Right forelimb (tissue), 1 donor: ENCODE data around the gene TMEM53.

Experiments used
- DNase-seq: peaks from one replicate; pipeline ENCODE4 v3.0.0-alpha.2; 2018

TMEM53 gene

DNA sequence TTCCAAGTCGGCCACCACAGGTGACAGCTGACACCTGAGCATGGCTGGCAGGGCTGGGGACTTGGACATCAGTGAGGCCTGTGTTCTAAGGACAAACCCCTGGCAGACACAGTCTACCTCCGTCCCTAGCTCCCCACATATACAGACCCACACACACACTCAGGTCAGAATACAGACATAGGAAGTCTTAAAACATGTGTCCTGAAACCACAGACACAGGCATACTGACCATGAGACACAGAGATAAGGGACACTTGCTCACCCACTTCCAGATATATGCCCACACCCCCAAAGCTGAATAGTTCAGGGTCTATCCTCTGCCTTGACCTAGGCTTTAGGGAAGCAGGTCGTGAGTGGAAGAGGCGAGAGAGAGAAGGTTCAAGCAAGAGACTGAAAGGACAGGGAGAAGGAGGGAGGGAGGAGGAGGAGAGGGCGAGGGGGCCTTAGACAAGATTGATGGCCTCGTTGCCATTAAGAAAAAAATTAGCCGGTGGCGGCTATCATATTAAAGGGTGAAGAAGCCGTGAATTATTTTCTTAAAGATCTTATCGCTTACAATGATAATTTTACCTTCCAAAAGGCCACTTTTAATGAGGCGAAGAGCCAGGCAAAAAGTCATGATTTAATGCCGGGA lies 49.9 kb downstream of the TMEM53 start:
- no peak for DNase-seq

DNA sequence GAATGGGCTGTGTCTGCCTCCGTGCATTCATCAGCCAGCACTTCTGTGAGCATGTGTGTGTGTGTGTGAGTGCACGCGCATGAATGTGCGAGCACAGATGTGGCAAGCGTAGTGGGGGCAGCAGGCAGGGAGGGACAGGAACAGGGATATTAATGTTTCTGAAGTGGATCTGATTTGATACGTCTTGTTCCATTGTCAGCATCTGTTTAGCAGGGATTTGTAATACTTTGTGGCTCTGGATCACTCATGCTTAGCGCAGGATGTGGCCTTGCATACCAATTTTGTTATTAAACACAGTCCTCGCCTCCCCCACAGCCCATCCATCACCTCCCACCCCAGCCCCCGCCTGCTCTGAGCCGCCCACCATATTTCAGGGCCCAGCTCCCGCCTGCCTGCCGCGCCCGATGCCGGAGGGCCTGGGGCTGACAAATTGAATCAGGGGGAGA lies 52.4 kb downstream of the TMEM53 start:
- no peak for DNase-seq

DNA sequence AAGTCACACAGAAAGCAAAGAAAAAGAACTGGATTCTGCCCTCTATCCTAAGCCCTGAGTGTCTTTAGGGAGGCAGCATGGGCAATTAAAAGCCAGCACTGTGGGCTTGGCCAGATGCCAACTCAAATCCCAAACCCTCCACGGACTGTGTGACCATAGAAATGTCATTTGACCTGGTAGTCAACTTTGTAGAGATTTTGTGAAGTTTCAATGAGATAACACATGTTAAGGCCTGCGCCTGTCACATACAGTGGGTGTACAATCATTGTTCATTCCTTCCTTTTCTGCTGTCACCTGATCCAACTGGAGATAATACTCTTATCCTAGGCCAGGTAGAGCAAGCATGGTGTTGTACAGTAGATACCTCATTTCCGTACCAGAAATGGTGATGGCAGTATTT lies 54.2 kb downstream of the TMEM53 start:
- DNase-seq = no peak

DNA sequence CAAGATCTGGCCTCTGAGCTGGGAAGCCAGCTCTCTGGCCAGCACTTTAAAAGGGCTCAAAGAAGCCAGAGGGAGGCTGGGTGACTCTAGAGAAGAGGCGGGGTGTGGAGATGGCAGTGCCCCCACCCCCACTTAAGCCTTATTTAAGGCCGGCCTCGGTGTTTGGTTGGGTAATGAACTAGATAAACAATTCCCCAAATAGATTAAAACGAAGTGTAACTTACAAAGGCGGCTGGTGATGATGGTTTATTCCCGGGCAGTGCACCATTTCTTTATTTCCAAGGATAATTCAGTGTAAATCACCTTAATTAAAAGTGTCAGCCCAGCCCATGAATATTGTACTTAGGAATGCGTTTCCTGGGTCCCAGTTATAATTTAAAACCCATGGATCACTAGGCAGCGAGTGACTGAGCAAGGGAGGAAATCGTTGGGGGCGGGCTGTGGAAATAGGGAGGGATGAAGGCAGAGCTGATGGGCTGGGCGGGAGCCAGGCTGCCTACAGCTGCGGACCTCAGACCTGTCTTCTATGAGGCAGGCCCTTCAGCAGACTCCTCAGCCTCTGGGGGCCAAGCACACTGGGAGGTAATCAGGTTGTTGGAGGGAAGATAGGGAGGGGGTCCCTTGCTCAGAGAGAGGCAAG lies 54.9 kb downstream of the TMEM53 start:
- DNase-seq = no peak

DNA sequence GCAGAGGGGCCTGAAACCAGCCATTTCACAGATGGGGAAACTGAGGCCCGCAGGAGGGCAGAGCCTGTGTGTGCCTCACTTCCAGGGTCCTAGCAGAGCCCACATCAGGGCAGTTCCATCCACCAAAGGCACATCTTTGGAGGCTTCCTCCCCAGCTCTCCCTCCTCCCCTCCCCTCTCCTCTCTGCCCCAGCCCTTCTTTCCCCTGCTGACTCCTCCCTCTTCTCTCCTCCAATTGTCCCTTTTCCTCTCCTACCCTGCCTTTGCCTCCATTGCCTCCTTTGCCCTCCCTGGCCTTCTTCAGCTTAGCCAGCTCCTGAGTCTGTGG lies 56.6 kb downstream of the TMEM53 start:
- DNase-seq = no peak

DNA sequence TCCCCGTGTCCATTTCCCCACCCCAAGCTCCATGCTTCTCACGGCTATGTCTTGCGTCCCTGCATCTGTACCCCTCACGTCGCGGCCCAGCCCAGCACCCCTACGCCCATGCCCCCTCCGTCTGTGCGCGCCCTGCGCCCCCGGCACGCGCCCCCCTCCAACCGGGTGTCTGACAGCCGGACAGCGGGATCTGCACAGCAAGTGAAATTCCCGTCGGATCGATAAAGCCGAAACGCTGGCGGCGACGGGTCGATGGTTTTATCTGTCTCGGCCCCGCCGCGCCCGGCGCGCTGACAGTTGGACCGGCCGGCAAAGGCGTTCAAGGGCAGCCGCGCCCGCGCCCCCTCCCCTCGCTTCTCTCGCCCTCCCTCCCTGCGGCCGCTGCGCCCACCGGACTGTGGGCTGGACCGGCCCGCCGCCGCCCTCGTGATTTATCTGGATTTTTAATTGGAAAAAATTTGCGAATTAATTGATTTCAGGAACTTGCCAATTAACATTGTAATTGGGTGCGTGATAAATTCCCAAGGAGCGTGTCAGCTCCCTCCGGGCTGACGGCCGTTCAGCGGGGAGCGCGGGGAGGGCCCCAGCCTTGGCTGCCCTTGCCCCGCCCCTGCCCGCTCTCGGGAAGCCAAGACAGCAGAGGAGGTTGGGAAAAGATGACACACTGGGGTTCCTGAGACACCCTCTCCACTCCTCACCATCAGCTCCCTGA lies 57.1 kb downstream of the TMEM53 start:
- DNase-seq = no peak

DNA sequence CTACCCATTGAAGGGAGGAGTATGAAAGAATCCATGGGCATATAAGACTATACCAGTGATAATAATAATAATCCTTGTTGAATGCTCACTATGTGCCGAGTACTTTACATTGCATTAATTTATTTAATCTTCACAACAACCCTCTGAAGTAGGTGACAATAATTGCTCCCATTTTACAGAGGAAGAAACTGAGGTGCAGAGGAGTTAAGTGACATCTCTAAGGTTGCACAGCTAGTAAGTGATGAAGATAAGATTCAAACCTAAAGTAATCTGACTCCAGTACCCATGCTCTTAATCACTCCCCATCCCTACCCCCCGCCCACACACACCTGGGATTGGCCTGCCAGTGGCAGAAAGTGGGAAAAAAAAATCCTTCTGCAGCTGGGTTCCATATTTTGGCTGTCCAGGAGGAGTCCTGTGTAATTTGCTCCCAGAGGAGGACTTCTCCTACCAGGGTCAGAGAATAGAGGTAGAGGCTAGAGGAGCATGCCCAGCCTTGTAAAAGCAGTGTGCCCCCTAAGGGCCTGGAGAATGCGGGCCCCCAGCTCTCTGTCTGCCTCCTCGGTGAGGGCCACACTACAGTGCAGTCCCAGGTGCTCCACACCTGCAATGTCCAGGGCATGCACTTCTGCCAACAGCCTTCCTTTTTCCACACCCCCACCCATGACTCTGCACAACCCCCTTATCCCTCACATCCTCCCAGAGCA lies 57.8 kb downstream of the TMEM53 start:
- no peak for DNase-seq

DNA sequence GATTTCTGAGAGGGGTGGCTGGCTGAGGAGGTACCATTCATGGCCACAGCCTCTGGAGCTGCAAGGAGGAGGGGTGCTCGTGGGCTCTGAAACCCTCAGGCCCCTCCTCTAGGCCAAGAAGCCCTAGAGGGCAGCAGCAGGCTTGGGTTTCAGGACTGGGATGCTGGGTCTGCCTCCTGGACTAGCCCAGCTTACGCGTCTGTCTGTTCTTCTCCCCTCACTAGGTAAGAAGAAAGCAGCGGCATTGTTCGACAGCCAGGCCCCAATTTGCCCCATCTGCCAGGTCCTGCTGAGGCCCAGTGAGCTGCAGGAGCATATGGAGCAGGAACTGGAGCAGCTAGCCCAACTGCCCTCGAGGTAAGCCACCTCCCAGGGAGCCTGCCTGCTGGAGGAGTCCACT lies 60.3 kb downstream of the TMEM53 start:
- no peak for DNase-seq

DNA sequence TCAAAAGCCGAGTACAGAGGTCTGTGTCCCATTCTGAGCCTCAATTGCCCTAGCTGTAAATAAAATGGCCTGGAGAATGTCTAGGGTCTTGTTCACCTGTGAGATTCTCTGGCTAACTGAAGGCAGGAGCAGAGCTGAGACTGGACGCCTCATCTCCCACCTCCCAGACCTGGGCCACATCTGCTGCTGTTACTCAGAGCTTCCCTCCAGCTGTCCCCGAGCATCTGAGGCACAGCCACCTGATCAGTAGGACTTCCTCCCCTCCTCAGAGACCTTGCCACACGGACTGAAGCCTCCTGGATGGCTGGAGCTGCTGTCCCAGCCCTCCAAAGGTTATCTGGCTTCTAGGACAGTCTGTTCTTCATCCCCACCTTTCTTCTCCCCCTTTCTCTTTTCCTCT lies 62.4 kb downstream of the TMEM53 start:
- DNase-seq = no peak

DNA sequence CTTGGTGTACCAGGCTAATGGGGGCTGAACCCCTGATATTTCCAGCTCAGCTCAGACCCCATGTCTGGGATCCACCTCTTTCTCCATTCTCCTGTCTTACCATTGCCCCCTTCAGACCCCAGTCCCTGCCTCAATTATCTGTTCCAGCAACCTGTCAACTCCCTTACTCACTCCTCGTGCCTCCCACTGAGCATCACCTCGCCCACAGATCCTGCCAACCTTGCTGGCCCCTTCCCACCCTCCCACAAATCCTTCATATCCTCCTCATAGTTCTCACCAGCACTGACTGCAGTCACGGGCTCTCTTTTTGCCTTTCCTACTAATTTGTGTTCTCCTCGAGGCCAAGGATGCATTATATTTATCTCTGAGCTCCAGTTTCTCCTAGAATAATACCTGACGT lies 62.9 kb downstream of the TMEM53 start:
- DNase-seq = no peak

DNA sequence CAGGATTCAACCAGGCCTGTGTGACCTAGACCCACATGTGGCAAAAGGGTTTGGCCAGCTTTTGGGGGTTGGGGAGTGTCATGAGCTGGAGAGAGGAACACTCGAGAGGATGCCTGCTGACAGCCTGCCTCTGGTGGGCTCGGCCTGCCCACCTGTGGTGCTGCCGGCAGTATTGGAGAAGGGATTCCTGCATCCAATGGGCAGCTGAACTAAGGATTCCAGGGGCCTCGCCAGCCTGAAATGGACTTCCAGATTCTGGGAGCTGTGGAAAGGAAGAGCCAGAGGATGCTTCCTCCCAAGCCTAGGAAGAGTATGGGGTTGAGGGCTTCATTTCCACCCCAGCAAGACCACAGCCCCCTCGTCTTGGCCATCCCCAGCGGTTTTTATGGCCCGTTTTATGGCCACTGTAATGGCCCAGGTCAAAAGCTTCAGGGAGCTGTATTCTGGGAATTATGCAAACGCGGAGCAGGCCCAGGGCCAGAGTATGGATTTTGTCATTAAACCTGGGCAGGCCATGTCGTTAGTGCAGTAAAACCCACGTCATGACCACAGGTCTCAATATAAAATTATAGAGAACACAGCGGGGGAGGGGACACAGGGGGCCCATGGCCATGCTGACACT lies 63.6 kb downstream of the TMEM53 start:
- no peak for DNase-seq

DNA sequence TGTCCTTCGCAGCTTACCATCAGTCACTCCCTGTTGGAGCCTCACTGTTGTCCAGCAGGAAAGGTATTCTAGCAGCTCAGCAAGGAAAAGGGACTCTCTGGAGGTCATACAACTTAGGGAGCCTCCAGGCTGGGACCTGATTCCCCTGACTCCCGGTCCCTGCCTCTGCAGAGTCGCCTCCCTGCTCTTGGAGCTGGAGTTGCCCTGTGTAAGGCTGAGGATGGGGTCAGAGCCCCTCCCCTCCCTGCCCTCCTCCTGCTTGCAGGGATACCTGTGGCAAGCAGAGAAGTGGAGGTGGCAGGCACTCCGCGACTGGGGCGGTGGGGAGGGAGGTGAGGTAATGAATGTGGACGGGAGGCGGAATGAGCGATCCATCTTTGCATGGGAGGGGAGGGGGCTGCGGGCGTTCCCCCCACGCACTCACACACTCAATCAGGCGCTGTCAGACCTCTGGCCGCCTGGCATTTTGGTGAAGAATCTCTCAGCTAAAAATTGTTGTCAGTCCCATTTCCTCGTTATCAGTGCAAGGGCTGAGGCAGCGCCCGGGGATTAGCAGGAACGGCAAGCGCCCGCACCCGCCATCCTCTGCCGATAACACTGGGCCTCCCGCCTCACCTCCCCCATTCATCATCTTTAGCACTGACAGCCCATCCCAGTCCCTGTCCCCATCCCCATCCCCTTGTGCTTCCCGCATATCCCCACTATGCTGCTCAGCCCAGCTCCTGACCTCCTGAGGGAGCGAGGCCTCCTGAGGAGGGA lies 64.3 kb downstream of the TMEM53 start:
- DNase-seq = no peak

DNA sequence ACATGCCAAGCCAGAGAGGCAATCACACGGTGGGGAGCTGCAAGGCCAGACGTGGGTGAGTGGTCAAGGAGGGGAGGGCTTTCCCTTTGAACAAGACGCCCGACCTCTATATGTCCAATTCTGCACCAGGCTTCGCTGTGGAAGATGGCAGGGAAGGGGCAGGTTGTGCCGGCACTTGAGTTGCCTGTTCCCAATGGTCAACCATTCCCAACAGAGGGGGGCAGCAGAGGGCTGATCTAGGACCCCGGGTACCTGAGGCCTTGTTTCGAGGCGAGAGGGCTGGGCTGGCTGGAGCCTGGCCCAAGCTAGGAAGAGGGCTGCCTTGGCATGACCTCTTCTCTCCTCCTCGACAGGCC lies 64.9 kb downstream of the TMEM53 start:
- DNase-seq = no peak

DNA sequence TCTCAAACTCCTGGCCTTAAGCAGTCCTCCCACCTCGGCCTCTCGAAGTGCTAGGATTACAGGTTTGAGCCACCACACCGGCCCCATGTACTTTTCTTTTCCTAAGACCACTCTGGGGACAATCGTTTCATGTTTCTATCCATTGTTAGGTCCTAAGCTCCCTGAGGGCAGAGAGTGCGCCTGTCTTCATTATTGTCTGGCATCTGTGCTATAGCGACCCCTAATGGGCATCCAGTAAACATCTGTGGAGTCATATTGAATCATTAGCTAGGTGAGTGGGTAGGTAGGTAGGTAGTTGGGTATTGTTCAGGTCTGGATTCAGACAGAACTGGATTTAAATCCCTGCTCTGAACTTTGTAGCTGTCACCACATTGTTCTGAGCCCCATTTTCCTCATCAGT lies 66.1 kb downstream of the TMEM53 start:
- DNase-seq = no peak

DNA sequence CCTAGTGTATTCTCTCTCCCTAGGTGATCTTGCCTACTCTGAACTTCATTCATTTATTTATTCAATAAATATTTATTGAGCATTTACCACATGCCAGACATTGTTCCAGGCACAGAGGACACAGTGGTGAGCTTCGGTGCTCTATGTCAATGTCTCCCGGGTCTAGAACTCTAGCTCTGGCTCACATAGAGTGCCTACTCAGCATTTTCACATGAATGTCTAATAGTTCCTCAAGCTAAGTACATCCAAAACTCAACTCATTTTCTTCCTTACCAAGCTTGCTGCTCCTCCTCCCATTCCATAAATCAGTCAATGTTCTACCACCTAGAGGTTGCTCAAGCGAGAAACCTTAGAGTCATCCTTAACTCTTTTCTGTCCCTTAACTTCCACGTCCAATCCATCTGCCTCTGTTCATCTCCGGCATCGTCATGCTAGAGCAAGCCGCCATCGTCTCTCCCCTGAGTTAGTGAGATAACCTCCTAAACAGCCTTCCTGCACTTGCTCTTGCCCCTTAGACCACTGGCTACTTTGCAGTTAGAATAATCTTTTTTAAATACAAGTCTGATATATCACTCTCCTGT lies 67.5 kb downstream of the TMEM53 start:
- no peak for DNase-seq

DNA sequence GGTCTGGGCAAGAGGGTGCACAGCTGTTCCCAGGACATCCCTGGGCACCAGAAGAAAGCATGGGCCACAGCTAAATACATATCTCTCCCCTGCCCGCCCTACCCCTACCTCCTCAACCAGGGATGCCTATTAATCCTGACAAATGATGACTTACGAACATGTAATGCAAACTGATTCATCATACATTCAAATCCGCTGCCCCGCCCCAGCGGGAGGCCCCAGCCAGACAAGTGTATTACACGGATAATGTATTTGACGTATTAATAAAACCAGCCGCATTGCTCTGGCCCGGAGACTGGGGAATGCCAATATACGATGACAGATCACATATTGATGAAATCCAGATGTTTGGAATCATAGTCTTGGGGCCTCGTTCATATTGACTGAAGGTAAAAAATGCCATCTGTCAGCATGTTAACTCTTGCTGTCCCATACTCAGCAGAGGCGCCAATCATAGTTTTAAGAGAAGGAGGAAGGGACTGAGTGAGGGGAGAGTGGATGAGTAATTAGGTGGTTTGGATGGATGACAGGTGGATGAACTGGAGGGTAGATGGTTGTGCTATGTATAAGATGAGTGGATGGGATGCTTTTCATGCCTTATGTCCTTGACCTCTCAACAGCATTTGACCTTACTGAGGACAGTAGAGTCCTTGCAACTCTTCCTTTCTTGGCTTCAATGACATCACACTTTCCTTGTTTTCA lies 68.2 kb downstream of the TMEM53 start:
- no peak for DNase-seq

DNA sequence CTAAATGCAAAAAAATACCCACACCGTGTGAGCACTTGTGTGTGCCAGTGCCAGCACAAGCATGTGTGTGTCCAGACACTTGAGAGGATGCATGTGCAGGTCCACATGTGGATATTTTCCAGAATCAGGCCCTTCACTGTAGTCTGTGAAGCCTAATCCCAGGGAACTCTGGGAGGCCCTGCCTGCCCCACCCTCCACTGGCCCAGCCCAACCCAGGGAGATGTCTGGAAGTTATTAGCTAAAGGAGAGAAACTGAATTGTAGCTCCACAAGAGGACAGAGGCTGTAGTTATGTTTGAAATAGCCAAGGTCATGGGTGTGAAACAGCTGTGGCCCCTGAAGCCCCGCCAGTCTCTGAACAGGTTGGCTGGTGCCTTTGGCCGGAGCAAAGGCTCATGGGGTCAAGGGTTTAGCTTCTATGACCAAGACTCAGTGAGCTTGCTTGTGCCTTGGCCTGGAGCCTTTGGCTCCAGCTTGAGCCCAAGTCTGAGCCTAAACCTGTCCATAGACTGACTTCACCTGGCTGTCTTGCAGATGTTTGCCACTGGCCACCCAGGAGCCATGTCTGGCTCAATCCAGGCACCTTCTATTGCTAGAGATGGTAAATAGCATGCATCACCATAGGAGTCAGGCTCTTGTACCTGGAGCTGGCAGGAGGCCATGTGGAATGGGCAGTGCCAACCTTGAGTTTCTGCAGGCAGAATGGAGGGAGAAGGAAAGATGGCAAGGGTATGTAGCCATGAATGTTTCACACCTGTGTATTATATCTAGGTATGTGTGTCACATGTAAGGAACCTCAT lies 69.9 kb downstream of the TMEM53 start:
- DNase-seq = no peak

DNA sequence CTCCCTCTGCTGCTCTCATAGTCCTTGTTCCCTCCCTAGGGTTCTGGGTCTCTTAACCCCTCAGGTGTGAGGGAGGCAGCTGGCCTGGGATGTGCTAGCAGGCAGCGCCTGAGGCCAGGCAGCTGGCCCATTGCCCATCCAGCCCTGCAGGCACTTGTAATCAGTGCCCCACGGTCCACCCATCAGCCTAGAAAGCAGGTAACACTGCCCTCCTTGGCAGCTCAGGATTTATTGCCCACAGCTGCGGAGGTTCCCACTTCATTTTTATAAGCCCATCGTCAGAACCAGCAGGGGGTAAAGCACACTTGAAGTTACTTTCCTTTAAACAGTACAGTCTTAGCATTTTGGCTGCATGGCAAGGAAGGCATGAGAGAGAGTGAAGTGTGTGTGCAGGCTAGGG lies 70.6 kb downstream of the TMEM53 start:
- DNase-seq = no peak
